NCI-H2107 treated with DMSO at 0.1 percent for 48 hours (cell line): ENCODE data around the gene GSTM5.
"Not testable (repeated sequence)": the region's sequence is repeated elsewhere in the genome, so short reads cannot be mapped to it uniquely, and the experiment has no call there.

Source experiments
- DNase-seq: peaks from one replicate; lab custom pipeline; 2025; ENCODE audit not compliant: unreplicated experiment; lab: John Stamatoyannopoulos, UW

Gene GSTM5

DNA sequence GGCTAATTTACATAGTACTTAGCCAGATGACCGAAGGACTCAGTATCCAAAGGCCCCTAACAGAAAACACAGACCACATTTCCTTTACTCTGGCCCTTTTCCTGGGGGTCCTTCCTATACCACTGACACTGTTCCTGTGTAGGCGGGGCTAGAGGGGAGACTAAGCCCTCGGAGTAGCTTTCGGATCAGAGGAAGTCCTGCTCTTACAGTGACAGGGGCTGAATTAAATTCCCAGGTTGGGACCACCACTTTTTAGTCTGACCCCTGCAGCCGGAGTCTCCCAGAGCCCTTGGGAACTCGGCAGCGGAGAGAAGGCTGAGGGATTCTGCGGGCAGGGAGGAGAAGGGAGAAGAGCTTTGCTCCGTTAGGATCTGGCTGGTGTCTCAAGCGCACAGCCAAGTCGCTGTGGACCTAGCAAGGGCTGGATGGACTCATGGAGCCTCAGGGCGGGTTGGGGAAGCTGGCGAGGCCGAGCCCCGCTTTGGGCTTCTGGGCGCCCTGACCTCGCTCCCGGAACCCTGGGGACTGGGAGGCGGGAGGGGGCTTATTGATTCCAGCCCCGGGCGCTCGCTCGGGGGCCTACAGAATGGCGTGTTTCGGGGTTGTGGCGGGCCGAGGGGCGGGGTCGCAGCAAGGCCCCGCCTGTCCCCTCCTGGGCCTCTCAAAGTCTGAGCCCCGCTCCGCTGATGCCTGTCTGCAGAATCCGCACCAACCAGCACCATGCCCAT, at the start of gene GSTM5:
TSS of gene GSTM5 (plus strand) at position 659 of the 728 bp plus-strand sequence. CDS start at position 721, 62 bp downstream.
- DNase-seq = not testable (repeated sequence)

- no peak for DNase-seq
Observed at GRCh38 chr1:109664671-109665070, 47.4 kb upstream of the GSTM5 start.

DNA sequence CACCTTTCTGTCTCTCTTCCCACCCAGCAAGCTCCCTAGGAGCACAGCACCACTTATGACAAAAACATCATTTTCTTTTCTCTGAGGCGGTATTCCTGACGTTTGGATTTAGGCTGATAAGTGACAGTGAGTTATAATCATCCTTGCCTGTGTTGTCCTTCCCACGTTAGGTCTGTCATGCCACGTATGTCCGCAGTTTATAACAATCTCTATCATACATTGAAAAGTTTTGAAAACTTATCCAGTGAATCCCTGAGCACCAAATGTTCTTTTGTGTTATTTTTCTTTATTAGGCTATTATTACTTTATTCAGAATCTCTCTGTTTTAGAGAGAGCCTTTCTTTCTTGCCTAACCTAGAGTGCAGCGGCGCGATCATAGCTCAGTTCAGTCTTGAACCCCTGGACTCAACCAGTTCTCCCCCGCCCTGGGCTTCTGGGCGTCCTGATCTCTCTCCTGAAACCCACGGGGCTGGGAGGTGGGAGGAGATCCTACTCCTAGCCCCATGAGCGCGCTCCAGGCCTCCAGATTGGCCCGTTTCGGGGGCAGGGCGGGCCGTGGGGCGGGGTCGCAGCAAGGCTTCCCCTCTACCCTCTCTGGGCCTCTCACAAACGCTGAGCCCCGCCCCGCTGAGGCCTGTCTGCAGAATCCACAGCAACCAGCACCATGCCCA, 44.5 kb upstream of the GSTM5 start, which contains the start of gene GSTM2:
TSS of gene GSTM2 (plus strand) at position 606 of the 671 bp plus-strand sequence. CDS start at position 665, 59 bp downstream.
- DNase-seq = peak; percentile 33

DNA sequence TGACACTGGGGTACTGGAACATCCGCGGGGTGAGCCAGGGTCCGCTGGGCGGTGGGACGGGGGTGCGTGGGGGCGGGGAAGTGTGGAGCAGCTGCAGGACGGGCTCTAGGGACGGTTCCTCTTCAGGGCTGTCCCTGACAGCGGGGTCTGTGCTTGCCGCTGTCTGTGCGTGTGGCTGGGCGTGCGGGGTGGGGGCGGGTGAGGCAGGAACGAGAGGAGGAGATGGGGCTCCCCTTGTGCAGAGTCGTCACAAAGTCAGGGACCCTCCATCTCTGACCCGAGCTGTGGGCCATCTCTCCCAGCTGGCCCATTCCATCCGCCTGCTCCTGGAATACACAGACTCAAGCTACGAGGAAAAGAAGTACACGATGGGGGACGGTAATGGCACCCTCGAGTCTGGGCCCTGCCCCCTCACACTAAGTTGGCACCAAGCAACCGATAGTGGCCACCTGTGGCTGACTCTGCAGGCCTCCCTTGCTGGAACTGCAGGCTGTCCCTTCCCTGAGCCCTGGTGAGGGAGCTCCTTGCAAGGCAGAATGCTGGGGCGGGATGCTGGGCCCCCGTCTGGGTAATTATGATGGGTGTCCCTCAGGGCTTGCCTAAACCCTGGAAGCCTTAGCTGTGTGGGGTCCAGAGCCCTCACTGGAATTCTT, 43.8 kb upstream of the GSTM5 start:
- DNase-seq = no peak

GRCh38 chr1:109669246-109669948, 42.7 kb upstream of the GSTM5 start:
- no peak for DNase-seq

GRCh38 chr1:109669949-109670302, 42.1 kb upstream of the GSTM5 start:
- DNase-seq = not testable (repeated sequence)

DNA sequence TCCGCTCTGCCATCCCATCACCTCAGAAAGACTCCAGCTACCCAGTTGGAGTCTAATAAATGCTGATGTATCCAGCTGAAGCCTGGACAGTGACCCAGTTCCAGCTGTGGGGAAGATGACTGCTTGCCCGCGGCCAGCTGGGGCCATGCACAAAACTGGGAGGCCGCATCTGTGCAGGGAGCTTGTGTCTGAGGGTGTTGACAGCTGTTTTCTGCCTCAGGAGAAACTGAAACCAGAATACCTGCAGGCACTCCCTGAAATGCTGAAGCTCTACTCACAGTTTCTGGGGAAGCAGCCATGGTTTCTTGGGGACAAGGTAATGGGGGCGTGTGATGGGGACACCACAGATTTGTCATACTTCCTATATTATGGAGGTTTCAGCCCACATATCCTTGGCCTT, 41.0 kb upstream of the GSTM5 start:
- DNase-seq = no peak

DNA sequence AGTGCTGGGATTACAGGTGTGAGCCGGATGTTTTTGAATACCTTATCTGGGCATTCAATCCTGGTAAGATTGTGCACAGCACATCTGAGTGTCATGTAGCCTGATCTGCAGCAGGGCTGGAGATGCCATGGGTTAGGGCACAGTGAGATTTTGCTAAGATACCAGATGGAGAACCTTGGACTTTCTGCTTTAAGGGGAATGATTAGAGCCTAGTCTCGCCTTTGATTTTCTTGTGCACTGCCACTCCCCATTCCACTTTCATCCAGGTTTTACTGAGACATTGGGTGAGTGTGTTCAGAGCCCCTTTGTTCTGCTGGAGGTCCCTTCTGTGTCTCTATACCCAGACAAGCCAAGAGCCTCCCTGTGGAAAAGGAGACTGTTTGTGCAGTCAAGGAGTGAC, 38.2 kb upstream of the GSTM5 start:
- DNase-seq = not testable (repeated sequence)

DNA sequence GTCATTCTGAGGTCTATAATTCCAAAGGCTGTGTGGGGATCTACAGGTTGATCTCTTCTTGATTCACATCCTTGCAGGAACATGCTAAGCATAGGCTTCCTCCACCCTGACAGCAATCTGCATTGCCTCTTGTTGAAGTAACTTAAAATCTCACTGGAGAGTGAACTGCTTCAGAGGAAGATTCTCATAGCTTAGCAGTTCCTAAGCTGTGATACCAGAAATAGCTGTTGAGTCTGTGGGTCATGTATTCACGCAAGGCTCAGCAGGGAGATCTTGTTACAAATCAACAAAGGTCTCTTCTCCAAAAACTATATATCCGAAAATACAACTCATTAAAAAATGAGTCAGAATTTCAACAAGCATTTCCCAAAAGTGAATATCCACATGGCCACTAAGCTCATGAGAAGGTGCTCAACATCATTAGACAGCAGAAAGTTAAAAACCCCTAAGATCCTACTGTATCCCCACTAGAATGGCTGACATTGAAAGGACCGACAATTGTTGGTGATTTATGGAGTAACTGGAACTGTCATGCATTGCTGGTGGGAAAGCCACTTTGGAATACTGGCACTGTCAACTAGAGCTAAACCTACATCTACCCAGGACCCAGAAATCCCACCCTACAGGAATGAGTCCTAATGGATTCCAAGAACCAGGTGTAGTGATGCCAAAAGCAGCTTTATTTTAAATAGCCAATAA, 35.2 kb upstream of the GSTM5 start:
- not testable (repeated sequence) for DNase-seq

DNA sequence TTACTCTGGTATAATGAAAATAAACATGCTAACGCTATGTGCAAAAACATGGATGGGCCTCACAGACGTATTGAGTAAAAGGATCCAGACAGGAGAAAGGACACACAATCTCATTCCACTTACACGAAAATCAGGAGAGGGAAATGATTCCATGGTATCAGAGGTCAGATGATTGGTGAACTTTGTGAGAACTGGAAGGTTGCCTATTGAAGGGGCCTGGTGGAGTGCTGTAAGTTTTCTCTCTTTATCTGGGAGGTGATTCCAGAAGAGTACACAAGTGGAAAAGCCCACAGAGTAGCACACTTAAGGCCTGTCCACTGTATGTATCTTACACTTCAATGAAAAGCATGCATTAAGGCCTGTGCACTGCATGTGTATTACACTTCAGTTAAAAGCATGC, 34.6 kb upstream of the GSTM5 start:
- no peak for DNase-seq

- not testable (repeated sequence) for DNase-seq
Observed at GRCh38 chr1:109678637-109679036, 33.4 kb upstream of the GSTM5 start.

- DNase-seq = not testable (repeated sequence)
Observed at GRCh38 chr1:109684777-109685176, 27.3 kb upstream of the GSTM5 start.

DNA sequence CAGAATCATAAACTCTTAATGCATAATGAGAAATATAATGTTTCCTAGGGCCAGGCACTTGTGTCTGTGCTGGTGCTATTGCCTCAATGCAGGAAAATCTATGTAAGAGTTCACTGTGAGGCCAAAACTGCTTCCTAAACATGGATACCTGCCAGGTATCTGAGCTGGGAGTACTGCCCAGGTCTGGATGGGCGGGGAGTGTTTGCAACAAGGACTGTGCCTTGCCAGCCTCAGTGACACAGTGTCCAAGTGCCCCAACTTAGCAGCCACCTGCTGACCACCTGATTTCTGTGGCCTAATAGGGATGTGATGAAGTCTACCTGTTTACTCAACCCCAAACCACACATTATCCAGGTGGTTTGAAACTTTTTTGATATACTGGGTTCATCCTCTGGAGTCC, 26.7 kb upstream of the GSTM5 start:
- DNase-seq = not testable (repeated sequence)

- DNase-seq = not testable (repeated sequence)
Observed at GRCh38 chr1:109685890-109686289, 26.2 kb upstream of the GSTM5 start.

GRCh38 chr1:109687109-109687508, 24.9 kb upstream of the GSTM5 start:
- not testable (repeated sequence) for DNase-seq

GRCh38 chr1:109687641-109688499, 24.2 kb upstream of the GSTM5 start, which contains the start of gene GSTM1:
GSTM1 (plus strand) TSS chr1:109687817; CDS start chr1:109687874, 57 bp downstream.
- no peak for DNase-seq

DNA sequence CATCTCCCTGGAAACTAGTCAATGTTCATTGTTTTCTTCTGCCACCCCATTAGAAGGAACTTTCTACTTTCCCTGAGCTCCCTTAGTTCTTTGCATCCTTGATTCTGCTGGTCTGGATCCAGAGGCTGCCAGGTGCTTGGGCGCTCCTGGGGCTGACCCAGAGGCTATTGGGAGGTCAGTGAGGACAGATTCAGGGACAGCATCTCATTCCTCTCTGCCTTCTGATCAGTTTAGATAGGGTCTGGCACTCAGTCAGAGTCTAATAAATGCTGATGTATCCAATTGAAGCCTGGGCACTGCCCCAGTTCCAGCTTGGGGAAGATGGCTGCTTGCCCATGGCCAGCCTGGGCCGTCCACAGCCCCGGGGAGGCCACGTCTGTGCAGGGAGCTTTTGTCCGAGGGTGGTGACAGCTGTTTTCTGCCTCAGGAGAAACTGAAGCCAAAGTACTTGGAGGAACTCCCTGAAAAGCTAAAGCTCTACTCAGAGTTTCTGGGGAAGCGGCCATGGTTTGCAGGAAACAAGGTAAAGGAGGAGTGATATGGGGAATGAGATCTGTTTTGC, 22.1 kb upstream of the GSTM5 start:
- no peak for DNase-seq

DNA sequence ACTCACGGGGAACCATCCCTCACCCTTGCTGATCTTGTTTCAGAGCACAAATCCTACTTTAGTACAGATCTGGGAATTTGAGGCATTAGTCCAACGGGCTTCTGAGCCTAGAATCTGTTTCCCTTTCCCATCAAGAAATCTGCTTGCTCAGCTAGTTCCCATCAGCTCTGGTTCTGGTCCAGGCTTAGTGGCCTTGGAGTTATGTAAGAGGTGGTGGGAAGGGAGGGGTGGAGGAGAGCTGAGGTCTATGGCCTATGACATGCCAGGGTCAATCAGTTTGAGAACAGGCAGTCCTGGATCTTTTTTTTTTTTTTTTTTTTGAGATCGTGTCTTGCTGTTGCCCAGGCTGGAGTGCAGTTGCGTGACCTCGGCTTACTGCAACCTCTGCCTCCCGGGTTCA, 20.3 kb upstream of the GSTM5 start:
- no peak for DNase-seq

GRCh38 chr1:109694400-109694799, 17.7 kb upstream of the GSTM5 start:
- DNase-seq = not testable (repeated sequence)
